Esophagus mucosa (tissue), 1 donor: ENCODE data around the gene UGT1A6. TPM values are rescaled to one million over a fixed set of nuclear protein-coding genes. Genes with fewer than 3 reads are reported as not detected.
"Not testable (repeated sequence)": the region's sequence is repeated elsewhere in the genome, so short reads cannot be mapped to it uniquely, and the experiment has no call there.

Experiments used
- ATAC-seq: fragments of 200-7000 bp; cut with Tn5 transposase; one replicate; pipeline ENCODE4 v1.9.1; 2020
- total RNA-seq: library from RNA; stranded (reverse); gene quantifications from one replicate; pipeline ENCODE4 v1.2.4, GENCODE V29; 2023
- donor health status: DM: yes; HTN: yes; CAD: no.

The UGT1A6 gene
- total RNA-seq, 1 donor from 2014 or later = 11.2 TPM

DNA sequence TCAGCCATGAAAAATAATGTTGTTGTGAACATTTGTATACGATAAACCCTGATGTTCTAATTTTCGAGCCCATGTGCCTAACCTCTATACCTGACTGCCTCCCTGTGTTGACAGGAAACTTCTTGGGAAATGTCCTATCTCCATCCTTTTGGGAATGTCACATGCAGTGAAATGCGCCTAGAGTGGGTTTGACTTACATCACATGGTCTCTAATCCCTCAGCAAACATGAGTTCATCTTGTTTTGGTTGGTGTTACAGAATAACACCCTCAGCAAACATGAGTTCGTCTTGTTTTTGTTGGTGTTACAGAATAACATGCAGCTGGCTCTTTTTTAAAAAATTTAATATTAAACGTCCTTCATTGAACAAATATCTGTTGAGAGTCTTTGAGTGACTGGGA is 4.3 kb upstream of the UGT1A6 start:
- no peak for ATAC-seq

DNA sequence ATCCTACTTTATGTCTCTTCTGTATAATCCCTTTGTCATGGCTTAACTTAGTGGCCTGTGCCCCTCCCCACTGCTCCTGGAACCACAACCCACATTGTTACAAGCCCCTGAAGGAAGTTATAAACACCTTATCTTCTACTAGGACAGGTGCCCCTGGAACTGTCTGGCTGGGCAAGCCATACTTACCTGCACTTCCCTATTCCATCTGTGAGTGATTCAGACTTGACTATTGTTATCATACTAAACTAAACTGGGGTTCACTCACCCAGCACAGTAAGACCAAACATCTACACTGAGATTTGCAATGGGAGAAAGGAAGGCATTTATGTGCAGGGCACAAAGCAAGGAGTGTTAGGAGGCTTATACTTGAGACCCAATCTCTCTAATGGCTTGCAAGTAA is 3.7 kb upstream of the UGT1A6 start:
- no peak for ATAC-seq

DNA sequence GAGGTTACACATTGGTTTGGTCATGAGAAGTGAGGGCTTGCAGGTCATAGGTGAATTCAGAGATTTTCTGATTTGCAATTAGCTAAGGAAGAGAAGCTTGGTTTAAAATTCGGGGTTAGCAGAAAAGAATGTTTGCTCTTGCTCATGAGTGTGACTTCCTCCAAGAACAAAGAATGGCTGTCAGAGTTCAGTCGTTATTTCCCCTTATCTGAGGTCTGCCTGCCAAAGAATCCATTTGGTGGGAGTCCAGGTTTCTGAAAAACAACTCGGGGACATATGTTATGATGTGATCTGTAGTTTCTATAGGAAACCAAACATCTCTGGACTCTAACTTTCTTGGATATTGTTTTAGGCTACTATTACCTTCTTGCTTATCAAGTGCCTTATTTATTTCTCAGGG is 3.2 kb upstream of the UGT1A6 start:
- no peak for ATAC-seq

DNA sequence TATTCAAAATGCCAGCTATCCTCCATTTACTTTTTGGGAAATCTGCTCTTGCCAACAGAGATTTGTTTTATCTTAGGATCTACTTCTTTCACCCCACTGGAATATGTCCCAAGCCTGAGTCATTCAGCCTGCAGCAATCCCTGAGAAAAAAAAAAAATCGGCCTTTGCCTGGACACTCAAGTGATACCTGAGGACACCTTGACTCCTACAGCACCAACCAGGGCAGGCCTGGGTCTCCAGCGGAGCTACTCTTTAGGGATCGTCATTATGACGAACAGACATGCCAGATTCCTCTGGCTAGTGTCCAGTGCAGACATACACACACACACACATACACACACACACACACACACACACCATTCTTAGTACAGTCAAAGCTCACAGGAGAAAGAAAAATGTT is 2.2 kb upstream of the UGT1A6 start:
- ATAC-seq = peak; percentile 45

DNA sequence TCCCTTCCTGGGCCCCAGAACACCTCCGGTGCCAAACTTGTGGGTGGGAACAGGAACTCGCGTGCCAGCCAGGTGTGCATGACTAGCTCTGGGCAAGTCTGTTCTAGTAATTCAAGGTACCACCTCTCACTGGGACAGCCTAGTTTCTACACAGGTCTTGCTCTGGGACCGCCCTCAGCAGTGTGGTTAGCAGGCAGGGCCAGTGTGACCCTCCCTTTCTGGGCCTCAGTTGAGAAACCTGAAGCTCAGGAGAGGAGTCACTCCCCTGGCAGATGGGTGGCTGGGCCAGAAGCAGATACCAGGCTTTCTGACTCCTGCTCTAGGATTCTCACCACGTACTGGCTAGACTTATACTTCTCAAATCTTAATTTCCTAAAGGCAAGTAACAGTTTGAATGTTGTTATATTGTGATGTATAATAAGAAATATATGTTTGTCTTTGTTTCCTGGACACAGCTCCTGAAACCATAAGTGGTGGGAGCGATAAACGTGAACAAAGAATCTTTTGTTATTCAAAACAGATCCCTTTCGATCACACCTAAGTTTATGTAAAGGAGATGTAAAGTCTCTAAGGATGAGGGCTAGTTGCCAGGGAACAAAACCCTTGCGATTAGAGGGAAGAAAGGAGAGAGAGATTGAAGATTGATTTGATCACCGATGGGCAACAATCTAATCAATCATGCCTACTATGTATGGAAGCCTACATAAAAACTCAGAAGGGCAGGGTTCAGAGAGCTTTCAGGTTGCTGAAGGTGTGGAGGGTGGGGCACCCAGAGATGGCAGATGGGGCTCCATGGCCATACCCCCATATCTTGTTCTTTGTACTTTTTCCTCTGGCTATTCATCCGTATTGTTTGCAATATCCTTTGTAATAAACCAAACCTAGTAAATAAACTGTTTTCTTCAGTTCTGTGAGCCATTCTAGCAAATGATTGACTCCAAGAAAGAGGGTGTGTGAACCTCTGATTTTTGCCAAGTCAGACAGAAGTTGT is 952 bp upstream of the UGT1A6 start:
- ATAC-seq = peak; percentile 99

DNA sequence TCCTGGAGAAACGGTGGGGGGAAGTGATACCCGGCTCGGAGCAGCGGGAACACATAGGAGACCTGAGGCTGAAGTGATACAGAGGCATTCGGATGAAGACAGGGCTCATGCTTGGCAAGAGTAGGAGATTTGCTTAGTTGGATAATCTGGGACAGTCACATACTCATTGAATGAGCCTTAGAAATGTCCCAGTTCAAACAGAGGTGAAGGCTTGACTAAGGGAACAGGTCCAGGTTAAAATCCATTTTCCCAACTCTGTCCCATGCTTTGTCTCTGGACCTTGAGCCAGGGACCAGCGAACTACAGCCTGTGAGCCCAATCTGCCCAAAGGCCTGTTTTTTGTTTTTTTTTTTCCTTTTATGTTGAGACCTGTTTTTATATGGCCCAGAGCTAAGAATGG is 1.3 kb downstream of the UGT1A6 start:
- no peak for ATAC-seq

DNA sequence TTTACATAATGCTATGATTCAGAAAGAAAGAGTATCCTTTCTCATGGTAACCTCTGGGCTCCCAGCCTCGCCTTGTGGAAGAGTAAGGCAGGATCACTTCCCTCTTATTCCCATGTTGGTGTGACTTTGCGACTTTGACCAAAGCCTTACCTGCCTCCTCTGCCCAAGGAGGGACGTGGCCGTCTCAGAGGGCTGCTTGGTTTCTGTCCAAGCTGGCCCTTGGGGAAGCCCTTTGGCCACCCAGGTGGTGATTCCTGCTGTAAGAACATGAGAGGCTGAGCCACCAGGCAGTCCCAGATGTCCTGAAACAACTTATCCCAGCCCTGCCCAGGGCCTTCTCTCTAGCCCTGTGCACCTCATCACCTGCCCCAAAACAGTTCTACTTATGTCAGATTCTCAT is 6.0 kb downstream of the UGT1A6 start:
- no peak for ATAC-seq

DNA sequence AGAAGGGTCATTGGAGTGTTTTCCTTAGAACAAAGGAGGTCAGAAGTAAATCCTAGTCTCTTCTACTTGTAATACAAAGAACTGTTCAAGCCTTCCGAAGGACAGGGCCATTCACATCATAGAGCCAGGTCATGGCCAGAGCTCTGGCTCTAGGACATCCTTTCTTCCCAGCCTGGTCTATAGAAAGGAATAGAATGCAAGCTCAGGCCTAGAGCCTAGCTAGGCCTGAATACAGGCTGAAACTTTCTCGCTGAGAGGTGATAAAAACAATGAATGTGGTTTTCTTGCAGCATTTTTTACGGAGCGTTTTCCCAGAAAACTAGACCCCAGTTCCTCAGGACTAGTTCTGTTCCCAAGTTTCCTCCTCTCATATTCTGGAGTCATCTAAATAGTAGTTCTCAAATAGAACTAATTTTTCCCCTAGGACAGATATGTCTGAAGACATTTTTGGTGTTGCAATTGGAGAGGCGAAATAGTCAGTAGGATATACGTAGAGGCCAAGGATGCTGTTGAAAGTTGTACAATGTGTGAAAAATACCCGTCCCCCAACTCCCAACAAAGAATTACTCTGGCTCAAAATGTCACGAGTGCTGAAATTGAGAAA is 6.8 kb downstream of the UGT1A6 start:
- ATAC-seq = no peak

DNA sequence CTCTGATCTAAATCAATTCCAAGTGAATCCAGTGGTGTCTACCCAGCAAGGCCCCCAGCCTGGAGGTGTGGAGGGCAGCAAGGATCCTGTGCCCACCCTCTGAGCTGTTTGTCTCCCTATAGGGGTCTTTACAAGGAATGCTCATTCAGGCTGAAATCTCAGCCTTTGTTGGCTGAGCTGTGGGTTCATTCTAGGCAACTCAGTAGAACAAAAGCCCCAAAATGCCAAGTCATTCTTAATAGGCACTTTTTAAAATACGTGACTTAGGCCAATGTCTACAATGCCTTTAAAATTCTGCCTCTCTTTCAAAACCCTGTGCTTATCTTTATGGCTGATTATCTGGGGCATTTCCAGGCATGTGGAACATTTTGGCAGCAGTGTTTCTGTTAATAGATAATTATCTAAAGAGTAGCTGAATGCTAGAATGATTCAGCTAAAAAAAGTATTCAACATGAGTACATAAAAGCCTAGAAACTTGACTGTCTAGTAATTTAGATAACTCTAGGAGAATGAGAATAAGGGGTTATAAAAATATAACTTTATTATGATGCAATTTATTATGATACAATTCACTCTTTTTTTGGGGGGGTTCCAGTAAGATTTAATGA is 7.4 kb downstream of the UGT1A6 start:
- peak; percentile 57 for ATAC-seq

DNA sequence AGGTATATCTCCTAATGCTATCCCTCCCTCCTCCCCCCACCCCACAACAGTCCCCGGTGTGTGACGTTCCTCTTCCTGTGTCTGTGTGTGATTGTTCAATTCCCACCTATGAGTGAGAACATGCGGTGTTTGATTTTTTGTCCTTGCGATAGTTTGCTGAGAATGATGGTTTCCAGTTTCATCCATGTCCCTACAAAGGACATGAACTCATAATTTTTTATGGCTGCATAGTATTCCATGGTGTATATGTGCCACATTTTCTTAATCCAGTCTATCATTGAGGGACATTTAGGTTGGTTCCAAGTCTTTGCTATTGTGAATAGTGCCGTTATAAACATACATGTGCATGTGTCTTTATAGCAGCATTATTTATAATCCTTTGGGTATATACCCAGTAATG is 8.2 kb downstream of the UGT1A6 start:
- not testable (repeated sequence) for ATAC-seq

DNA sequence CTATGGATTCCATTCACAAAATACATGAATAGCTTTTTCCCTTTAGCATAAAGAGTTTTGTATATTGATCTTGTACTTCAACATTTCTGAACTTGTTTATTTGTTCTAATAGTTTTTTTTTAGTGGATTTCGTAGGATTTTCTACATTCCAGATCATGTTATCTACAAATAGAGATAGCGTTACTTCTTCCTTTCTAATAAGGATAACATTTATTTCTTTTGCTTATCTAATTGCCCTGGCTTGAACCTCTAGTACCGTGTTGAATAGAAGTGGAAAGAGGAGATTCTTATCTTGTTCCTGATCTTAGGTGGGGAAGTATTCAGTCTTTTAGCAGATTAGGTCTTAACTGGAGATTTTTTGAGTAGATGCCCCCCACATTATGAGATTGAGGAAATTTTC is 9.5 kb downstream of the UGT1A6 start:
- ATAC-seq = no peak

DNA sequence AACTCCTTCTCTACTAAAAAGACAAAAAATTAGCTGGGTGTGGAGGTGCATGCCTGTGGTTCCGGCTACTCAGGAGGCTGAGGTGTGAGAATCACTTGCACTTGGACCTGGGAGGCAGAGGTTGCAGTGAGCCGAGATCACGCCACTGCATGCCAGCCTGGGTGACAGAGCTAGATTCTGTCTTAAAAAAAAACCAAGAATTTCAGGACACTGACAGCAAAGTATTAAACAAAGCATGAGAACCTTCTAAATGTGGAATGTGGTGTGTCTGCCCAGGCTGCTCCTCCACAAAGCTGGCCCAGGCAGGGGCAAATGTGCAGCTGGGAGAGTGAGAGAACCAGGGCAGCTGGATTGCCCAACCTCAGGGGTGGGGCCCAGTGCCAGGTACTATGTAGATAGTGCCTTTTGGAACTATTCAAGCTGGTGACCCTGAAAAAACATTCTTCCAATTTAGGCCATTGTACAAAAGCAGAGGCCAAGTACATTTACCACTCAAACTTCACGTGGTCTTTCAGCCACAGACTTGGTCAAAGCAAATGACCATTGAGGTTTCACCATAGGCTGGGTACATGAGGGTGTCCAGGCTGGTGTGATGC is 13.3 kb downstream of the UGT1A6 start:
- ATAC-seq = peak; percentile 92

DNA sequence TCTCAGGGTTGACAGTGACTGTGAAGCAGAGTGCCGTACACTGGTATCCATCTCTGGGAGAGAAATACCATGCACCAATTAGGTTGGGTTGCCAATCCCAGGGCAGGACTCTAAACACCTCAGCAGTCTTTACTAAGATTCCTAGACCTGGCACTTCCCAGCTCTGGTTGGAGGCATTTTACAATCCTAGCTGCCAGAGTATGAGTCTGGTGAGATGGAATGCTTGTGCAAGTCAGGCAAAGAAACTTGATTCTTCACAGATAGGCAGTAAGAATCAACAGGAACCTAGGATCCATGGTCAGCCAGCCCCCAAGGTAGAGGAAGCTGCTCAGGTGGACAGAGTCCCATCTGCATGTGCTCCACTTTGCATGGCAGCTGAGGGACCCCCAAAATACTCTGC is 14.0 kb downstream of the UGT1A6 start:
- peak; percentile 22 for ATAC-seq

DNA sequence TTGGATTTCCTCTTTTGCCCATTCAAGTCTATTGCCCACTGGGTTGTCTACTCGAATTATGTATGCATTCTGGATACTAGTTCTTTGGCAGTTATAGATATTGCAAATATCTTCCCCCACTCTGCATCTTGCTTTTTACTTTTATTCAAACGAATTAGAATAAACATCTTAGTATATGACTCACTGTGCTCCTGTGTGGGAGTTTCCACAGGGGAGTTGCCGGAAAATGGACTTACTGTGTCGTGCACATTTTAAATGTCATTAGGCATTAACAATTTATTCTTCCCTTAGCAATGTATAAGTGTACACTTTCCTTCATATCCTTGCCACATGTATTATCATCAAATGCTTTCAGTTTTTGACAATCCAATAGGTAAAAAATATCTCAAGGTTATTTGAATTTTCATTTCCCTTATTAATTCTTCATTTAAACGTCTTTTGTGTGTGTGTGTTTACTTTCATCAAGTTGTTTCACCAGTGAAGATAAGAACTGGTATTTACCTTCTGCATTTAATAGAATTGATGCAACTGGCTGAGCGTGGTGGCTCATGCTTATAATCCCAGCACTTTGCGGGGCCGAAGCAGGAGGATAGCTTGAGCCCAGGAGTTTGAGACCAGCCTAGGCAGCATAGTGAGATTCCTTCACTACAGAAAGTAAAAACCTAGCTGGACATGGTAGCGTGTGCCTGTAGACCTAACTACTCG is 15.4 kb downstream of the UGT1A6 start:
- ATAC-seq = peak; percentile 46

DNA sequence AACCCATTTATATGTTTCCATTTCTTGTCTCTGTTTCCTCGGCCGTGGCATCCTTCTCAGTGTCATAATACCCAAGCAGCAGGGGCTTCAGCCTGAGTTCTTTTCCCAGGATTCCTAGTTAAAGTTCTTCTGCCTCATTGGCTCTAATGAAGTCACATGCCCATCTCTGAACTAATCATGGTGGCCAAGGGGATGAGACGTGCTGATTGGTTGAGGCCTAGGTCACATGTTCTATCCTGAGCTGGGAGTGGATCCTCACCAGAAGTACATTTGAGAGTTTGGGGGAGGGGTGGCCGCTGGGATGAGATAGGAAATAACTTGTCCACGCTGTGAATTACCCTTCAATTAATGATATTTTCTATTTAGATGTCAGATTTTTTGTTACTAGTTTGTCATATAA is 16.3 kb downstream of the UGT1A6 start:
- ATAC-seq = no peak

DNA sequence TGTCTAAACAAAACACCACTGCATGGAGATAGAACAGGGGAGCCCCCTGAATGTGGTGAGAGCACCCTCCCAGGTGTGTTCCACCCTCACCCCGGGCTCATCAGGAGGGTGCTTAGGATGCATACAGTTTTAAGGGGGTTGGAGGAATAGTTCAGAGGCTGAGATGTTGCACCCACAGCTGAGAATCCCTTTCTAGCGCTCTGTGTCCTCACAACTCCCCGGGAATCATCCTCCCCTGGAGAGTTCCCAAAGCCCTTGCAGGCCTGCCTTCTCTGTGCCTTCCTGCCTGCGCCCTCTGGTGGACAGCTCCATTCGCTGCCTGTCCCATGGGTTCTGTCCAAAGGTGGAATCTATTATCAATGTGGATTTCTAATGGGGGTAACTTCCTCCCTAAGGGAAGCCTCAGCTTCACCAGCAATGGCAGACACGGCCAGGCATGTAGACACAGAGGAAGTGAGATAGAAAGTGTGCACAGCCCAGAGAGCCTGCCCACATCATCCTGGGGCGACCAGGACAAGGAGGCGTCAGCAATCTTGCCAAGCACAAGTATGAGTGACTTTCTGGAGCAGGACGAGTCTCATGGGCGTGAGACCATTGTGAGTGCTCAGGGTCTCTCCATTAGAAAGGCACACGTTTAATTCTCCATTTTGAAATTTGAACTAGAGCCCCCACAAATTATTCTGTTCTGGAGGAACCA is 18.8 kb downstream of the UGT1A6 start:
- peak; percentile 87 for ATAC-seq

DNA sequence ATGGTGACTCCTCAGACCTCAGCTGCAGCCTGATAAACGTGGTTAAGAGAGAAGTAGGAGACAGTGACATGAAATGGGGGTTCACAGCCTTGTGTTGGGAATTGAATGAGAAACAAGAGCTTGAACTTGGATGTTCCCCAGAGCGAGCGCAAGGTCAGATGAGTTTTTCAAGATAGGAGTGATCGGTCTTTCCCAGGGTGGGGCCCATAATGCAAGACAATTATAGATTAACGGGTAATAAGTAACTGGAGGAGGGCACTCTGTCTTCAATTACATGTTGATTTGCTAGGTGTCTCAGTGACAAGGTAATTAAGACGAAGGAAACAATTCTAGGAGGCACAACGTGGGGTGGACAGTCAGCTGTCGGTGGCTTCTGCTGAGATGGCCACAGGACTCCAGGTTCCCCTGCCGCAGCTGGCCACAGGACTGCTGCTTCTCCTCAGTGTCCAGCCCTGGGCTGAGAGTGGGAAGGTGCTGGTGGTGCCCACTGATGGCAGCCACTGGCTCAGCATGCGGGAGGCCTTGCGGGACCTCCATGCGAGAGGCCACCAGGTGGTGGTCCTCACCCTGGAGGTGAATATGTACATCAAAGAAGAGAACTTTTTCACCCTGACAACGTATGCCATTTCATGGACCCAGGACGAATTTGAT is 20.0 kb downstream of the UGT1A6 start, which contains the start of gene UGT1A5:
TSS of gene UGT1A5 (plus strand) at position 297 of the 651 bp plus-strand sequence. CDS start at position 382, 85 bp downstream.
- ATAC-seq = no peak

DNA sequence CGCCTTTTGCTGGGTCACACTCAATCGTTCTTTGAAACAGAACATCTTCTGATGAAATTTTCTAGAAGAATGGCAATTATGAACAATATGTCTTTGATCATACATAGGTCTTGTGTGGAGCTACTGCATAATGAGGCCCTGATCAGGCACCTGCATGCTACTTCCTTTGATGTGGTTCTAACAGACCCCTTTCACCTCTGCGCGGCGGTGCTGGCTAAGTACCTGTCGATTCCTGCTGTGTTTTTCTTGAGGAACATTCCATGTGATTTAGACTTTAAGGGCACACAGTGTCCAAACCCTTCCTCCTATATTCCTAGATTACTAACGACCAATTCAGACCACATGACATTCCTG is 20.5 kb downstream of the UGT1A6 start:
- ATAC-seq = no peak

DNA sequence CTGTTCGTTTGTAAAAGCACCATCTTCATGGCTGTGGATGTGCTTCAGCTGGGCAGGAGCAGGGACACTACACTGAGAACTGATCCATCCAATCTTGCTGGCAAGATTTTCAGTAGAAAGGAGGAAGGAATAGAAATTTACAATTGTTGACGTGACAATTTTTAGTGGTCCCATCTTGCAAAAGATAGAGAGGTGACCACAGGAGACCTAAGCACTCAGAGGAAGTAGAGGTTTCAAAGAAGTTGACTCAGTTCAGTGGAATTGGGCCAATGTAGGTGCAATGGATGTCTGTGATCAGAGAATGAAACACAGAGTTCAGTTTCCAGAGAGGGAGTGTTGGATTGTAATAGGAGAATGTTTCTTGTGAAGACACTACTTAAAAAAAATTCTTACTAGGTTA is 21.4 kb downstream of the UGT1A6 start:
- no peak for ATAC-seq

DNA sequence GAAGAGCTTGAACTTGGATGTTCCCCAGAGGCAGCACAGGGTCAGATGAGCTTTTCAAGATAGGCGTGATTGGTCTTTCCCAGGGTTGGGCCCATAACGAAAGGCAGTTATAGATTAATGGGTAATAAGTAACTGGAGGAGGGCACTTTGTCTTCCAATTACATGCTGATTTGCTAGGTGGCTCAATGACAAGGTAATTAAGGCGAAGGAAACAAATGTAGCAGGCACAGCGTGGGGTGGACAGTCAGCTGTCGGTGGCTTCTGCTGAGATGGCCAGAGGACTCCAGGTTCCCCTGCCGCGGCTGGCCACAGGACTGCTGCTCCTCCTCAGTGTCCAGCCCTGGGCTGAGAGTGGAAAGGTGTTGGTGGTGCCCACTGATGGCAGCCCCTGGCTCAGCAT is 25.9 kb downstream of the UGT1A6 start, which contains the start of gene UGT1A4:
TSS of gene UGT1A4 (plus strand) at position 185 of the 400 bp plus-strand sequence. CDS start at position 270, 85 bp downstream.
- ATAC-seq = no peak

DNA sequence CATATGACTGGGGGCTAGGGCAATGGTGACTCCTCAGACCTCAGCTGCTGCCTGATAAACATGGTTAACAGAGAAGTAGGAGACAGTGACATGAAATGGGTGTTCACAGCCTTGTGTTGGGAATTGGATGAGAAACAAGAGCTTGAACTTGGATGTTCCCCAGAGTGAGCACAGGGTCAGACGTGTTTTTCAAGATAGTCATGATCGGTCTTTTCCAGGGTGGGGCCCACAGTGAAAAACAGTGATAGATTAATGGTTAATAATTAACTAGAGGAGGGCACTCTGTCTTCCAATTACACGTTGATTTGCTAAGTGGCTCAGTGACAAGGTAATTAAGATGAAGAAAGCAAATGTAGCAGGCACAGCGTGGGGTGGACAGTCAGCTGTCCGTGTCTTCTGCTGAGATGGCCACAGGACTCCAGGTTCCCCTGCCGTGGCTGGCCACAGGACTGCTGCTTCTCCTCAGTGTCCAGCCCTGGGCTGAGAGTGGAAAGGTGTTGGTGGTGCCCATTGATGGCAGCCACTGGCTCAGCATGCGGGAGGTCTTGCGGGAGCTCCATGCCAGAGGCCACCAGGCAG is 36.1 kb downstream of the UGT1A6 start, which contains the start of gene UGT1A3:
TSS of gene UGT1A3 (plus strand) at position 320 of the 579 bp plus-strand sequence. CDS start at position 405, 85 bp downstream.
- no peak for ATAC-seq
